Central memory CD8-positive, alpha-beta T cell (primary cell): ENCODE results near the gene FUZ.

Experiments
- ATAC-seq: fragments of 150-1000 bp; cut with Tn5 transposase; replicated peaks from 2 replicates; pipeline ENCODE4 v1.10.0; 2022; ENCODE audit warnings: mild to moderate bottlenecking, moderate FRiP score, moderate number of reproducible peaks; ENCODE audit not compliant: poor library complexity, severe bottlenecking; ENCODE audit errors: extremely low read depth
- DNase-seq, 2 donors: peaks; one replicate each; pipeline ENCODE4 v3.0.0; 2021; ENCODE audit warnings: low spot score in 2 of 2
- H3K27ac Mint-ChIP-seq: one replicate; pipeline ENCODE4 v1.8.0; 2022; ENCODE audit warnings: low read depth, mild to moderate bottlenecking, moderate library complexity, mixed read lengths
- H3K27me3 Mint-ChIP-seq: one replicate; pipeline ENCODE4 v1.8.0; 2022; ENCODE audit warnings: mixed read lengths
- H3K36me3 Mint-ChIP-seq: one replicate; pipeline ENCODE4 v1.8.0; 2022; ENCODE audit warnings: mild to moderate bottlenecking, moderate library complexity, mixed read lengths; ENCODE audit not compliant: insufficient read depth
- H3K4me1 Mint-ChIP-seq: one replicate; pipeline ENCODE4 v1.8.0; 2022; ENCODE audit warnings: mixed read lengths
- H3K4me3 Mint-ChIP-seq: one replicate; pipeline ENCODE4 v1.8.0; 2022; ENCODE audit warnings: mild to moderate bottlenecking, moderate library complexity, mixed read lengths
- H3K9me3 Mint-ChIP-seq: one replicate; pipeline ENCODE4 v1.8.0; 2022; ENCODE audit warnings: mixed read lengths

FUZ gene

GRCh38 chr19:49818649-49819370 is 5.7 kb upstream of the FUZ start:
- ATAC-seq (no peak), DNase-seq (no peak)
- peaks cover 30% of the 10 kb centered on the region for H3K36me3 Mint-ChIP-seq
- H3K9me3 Mint-ChIP-seq, result no peaks in the 10 kb centered on the region
- no peaks in the 10 kb centered on the region for H3K27me3 Mint-ChIP-seq
- H3K27ac Mint-ChIP-seq, result peak overlapping the region; percentile 100
- H3K4me3 Mint-ChIP-seq, result peak overlapping the region; percentile 99
- peaks cover 38% of the 10 kb centered on the region for H3K4me1 Mint-ChIP-seq

- Mint-ChIP-seq H3K27me3 (no peaks in the 10 kb centered on the region), H3K4me1 (peaks cover 42% of the 10 kb centered on the region), H3K9me3 (no peaks in the 10 kb centered on the region), H3K4me3 (peak within 1 kb of the TSS; percentile 99), H3K27ac (peak within 1 kb of the TSS; percentile 100), H3K36me3 (peaks cover 30% of the 10 kb centered on the region)
- DNase-seq (peak; percentile 89 to 90), ATAC-seq (peak; percentile 61)
Observed at GRCh38 chr19:49817964-49818648, 5.0 kb upstream of the FUZ start, which contains the start of gene MED25. Gene MED25 (plus strand): TSS chr19:49818289. CDS start chr19:49818342, 53 bp downstream.

GRCh38 chr19:49816590-49816989 is 3.5 kb upstream of the FUZ start:
- no peak for ATAC-seq
- Mint-ChIP-seq H3K9me3 (no peaks in the 10 kb centered on the region), H3K36me3 (peaks cover 32% of the 10 kb centered on the region)

GRCh38 chr19:49814010-49814409 is 918 bp upstream of the FUZ start:
- H3K27me3 Mint-ChIP-seq, result no peaks in the 10 kb centered on the region
- ATAC-seq, result no peak
- H3K9me3 Mint-ChIP-seq, result no peaks in the 10 kb centered on the region
- H3K4me1 Mint-ChIP-seq, result peaks cover 54% of the 10 kb centered on the region
- no peak for DNase-seq
- peak overlapping the region; percentile 92 for H3K4me3 Mint-ChIP-seq
- peak overlapping the region; percentile 96 for H3K27ac Mint-ChIP-seq
- H3K36me3 Mint-ChIP-seq, result peaks cover 28% of the 10 kb centered on the region

More at GRCh38 chr19:49816590-49816989, 3.5 kb upstream of the FUZ start:
- peaks cover 51% of the 10 kb centered on the region for H3K4me1 Mint-ChIP-seq
- peak overlapping the region; percentile 100 for H3K27ac Mint-ChIP-seq
- DNase-seq, result no peak
- H3K4me3 Mint-ChIP-seq, result no peak overlapping the region
- H3K27me3 Mint-ChIP-seq, result no peaks in the 10 kb centered on the region

DNA sequence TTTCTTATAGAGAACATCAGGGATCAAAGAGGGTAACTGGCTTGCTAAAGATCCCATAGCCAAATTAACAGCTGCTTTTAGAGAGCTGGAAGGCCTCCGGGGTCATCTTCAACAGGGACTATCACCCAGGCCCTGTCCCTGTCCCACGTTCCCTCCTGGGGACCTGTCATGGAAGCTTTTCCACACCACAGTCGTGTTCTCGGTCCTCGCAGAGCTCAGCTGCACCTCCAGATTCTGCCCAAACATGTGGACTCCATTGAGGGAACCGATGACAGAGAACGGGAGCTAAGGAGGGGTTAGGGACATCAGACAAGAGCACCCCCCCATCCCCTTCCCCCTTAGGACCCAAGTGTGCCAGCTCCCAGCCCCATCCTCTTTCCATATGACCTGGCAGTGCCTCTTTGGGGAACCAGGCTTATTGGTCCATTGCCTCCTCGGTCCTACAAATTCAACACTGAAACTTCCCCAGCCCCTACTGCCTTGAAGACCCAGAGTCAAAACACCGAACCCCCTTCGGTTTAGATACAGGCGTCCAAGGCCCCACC is 568 bp downstream of the FUZ start:
- DNase-seq (no peak), ATAC-seq (no peak)
- H3K27ac Mint-ChIP-seq, result peak overlapping the region; percentile 96
- H3K36me3 Mint-ChIP-seq, result peaks cover 21% of the 10 kb centered on the region
- peaks cover 45% of the 10 kb centered on the region for H3K4me1 Mint-ChIP-seq
- H3K9me3 Mint-ChIP-seq, result no peaks in the 10 kb centered on the region
- H3K4me3 Mint-ChIP-seq, result peak overlapping the region; percentile 92
- H3K27me3 Mint-ChIP-seq, result no peaks in the 10 kb centered on the region

GRCh38 chr19:49811328-49811727 is 1.8 kb downstream of the FUZ start:
- no peaks in the 10 kb centered on the region for H3K9me3 Mint-ChIP-seq
- DNase-seq (no peak), ATAC-seq (no peak)
- peaks cover 39% of the 10 kb centered on the region for H3K4me1 Mint-ChIP-seq
- peaks cover 16% of the 10 kb centered on the region for H3K36me3 Mint-ChIP-seq
- H3K4me3 Mint-ChIP-seq, result peak overlapping the region; percentile 92
- H3K27ac Mint-ChIP-seq, result no peak overlapping the region
- H3K27me3 Mint-ChIP-seq, result no peaks in the 10 kb centered on the region

GRCh38 chr19:49809941-49810389 is 3.1 kb downstream of the FUZ start:
- DNase-seq (no peak), ATAC-seq (no peak)
- no peak overlapping the region for H3K27ac Mint-ChIP-seq
- H3K4me3 Mint-ChIP-seq, result peak overlapping the region; percentile 84
- H3K9me3 Mint-ChIP-seq, result no peaks in the 10 kb centered on the region
- H3K4me1 Mint-ChIP-seq, result peaks cover 39% of the 10 kb centered on the region
- H3K36me3 Mint-ChIP-seq, result peaks cover 13% of the 10 kb centered on the region
- no peaks in the 10 kb centered on the region for H3K27me3 Mint-ChIP-seq

DNA sequence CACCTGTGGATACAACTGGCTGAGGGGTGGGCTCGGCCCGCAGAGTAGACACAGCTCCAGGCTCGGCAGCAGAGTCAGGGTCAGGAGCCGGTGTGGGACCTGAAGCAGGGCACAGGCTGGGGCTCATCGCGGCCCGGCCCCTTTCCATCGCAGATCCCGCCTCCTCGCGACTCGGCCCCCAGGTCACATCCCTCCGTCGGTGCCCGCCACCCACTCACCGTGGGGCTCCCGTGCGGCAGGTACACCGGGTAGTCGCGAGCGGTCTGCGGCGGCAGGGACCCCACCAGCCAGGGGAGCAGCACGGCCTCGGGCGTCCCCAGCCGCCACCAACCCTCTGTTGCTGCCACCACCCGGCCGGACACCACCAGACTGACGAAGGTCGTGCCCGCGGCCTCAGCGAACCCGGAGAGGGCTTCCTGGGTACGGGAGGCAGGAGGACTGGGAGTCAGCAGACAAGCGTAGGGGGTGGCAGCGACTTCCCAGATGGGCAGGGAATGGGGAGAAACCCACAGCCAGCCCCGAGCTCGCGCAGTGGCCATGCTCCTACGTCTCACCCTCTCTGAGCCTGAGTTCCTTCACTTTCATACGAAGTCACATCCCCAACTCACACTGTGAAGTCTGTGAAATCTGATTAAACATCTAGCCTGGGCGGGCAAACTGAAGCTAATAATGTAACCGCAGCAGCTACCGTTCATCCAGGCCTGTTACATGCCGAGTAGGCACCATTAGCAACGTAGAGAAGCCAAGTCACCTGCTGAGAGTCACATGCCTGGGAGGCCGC is 3.7 kb downstream of the FUZ start:
- Mint-ChIP-seq H3K27ac (peak overlapping the region; percentile 82), H3K4me3 (peak overlapping the region; percentile 84), H3K4me1 (peaks cover 38% of the 10 kb centered on the region), H3K9me3 (no peaks in the 10 kb centered on the region), H3K27me3 (no peaks in the 10 kb centered on the region), H3K36me3 (peaks cover 17% of the 10 kb centered on the region)
- ATAC-seq (no peak), DNase-seq (peak; percentile 25 to 29)

DNA sequence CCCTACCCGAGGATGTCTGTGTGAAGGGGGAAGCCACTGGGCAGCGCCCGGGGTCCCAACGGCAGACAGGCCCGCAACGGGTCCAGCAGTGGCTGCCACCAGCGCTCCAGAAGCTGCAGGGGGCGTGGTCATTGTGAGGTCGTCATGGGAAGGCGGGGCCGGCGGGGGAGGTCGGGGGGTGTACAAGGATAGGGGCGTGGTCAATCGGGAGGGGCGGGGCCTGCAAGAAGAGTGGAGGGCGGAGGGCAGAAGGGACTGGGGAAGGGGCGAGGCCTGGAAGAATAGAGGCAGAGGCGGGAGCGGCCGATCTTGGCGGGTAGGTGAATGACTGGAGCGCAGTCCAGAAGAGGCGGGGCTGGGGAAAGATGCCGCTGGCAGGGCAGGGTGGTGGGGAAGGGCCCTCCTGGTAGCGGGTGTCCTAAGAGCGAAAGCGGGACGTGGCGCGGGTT is 4.4 kb downstream of the FUZ start:
- Mint-ChIP-seq H3K9me3 (no peaks in the 10 kb centered on the region), H3K36me3 (peaks cover 17% of the 10 kb centered on the region), H3K4me1 (peaks cover 32% of the 10 kb centered on the region), H3K27ac (peak overlapping the region; percentile 82), H3K27me3 (no peaks in the 10 kb centered on the region), H3K4me3 (peak overlapping the region; percentile 84)
- DNase-seq (peak; percentile 59 to 78), ATAC-seq (no peak)

DNA sequence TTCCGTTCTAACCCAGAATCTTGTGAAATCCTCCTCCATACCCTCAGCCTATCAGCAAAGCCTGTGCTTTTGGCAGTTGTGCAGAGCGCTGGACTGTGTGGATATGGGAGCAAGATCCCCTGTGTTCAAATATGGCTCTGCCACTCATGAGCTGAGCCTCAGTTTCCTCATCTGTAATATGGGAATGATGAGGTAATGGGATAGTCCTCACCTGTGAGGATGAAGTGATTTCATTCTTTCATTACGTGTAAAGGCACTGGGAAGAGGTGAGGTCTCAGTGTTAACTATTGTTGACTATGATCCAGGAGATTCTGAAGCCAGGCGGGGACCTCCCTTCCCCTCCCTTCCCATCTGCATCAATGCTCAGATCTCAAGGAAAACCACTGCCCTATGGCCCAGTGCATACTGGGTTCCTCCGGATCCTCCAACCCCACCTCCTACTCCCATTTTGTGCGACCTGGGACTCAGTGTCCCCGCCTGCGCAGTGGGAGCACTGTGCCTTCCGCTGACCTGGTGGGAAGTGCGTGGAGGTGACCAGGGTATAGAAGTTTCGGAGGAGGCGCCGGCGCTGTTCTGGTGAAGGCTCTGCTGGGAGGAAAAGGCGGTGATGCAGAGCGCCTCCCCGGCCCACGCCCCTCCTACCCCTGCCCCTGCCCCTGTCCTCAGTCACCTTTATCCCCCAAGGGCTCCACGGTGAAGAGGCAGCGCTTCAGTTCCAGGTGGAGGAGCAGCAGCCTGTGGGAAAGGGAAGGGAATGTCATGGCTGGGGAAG is 5.0 kb downstream of the FUZ start:
- H3K4me3 Mint-ChIP-seq, result peak overlapping the region; percentile 84
- no peak for DNase-seq
- H3K4me1 Mint-ChIP-seq, result peaks cover 26% of the 10 kb centered on the region
- peak overlapping the region; percentile 82 for H3K27ac Mint-ChIP-seq
- no peak for ATAC-seq
- no peaks in the 10 kb centered on the region for H3K9me3 Mint-ChIP-seq
- no peaks in the 10 kb centered on the region for H3K27me3 Mint-ChIP-seq
- H3K36me3 Mint-ChIP-seq, result peaks cover 16% of the 10 kb centered on the region

DNA sequence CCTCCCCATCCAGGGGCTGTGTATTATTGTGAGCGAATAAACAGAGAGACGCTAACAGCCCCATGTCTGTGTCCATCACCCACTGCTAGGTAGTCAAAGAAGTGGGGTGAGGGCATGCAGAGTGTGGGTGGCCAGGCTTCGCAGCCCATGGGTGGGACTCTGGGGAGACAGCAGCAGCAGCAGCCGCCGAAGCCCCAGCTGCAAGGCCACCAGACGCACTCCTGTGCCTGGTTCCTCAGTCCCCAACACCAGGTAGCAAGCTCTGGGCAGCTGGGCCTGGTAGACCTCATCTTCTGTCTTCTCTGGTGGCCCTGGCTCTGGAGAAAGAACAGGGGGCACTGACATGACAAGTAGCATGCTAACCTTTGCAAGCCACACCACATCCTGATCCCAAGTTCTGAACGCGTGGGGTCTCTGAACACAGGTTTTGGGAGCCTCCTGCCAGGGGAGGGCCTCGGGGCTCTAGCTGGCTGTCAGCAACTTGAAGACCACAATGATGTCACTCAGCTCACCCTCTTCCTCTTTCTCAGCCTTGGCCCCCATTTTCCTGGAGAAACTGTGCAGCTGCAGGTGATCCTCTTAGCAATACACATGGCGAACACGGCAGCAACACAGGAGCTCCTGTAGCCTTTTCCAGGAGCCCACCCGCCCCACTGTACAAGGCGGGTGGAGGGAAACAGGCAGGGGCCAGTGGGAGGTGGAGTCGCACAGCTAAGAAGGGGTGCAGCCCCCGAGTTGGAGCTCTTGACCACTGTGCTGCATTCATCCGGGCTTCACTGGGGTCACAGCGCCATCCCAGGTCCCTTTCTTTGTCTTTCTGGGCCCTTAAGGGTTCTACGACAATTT is 5.8 kb downstream of the FUZ start:
- H3K9me3 Mint-ChIP-seq, result no peaks in the 10 kb centered on the region
- H3K36me3 Mint-ChIP-seq, result peaks cover 12% of the 10 kb centered on the region
- DNase-seq (no peak), ATAC-seq (no peak)
- H3K27ac Mint-ChIP-seq, result peak overlapping the region; percentile 65
- H3K4me3 Mint-ChIP-seq, result no peak overlapping the region
- peaks cover 18% of the 10 kb centered on the region for H3K4me1 Mint-ChIP-seq
- no peaks in the 10 kb centered on the region for H3K27me3 Mint-ChIP-seq
